ENCODE data around the gene FCRLB. TPM values are rescaled to one million over a fixed set of nuclear protein-coding genes. Genes with fewer than 3 reads are reported as not detected.

FCRLB gene
- total and polyA plus RNA-seq, 7 donors = 0.06 to 0.58 (median 0.19) TPM; not detected in 1

DNA sequence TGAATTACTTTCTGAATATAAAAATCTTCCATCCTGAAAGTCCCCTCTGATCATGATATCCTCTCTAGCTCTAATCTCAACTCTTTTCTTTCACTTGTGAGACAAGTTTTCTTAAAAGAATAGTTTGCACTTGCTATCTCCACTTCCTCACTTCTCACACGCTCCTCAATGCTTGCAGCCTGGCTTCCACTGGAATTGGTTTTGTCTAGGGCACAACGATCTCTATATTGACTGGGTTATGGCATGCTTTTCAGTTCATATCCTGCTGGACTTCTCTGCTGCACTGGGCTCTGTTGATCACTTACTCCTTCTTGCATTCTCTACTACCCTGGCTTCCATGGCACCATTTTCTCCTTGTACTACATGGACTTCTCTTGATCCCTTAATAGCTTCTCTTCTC lies 13.8 kb upstream of the FCRLB start:
- H3K27ac ChIP-seq = no peak overlapping the region
- ATAC-seq = no peak
- no peak overlapping the region for H3K4me3 ChIP-seq
- DNase-seq = no peak
- TF ChIP-seq, protein P1, sequence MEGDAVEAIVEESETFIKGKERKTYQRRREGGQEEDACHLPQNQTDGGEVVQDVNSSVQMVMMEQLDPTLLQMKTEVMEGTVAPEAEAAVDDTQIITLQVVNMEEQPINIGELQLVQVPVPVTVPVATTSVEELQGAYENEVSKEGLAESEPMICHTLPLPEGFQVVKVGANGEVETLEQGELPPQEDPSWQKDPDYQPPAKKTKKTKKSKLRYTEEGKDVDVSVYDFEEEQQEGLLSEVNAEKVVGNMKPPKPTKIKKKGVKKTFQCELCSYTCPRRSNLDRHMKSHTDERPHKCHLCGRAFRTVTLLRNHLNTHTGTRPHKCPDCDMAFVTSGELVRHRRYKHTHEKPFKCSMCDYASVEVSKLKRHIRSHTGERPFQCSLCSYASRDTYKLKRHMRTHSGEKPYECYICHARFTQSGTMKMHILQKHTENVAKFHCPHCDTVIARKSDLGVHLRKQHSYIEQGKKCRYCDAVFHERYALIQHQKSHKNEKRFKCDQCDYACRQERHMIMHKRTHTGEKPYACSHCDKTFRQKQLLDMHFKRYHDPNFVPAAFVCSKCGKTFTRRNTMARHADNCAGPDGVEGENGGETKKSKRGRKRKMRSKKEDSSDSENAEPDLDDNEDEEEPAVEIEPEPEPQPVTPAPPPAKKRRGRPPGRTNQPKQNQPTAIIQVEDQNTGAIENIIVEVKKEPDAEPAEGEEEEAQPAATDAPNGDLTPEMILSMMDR (IDR thresholded peaks at IDR 0.05) = no peak
- H3K9me3 ChIP-seq = no peaks in the 10 kb centered on the region
- peaks cover 0 to 6% (median 0%) of the 10 kb centered on the region in 3 donors for H3K27me3 ChIP-seq (ENCODE audit: insufficient read depth in 3 of 3, low read length in 2 of 3)
- peaks cover 17% of the 10 kb centered on the region for H3K4me1 ChIP-seq
- 90 to 100% (median 94%) methylated on average over 2 of the region's 2 CpGs for WGBS, 3 donors
- H3K36me3 ChIP-seq (ENCODE audit: insufficient read depth in 1 of 2, low read depth in 1 of 2) = no peaks in the 10 kb centered on the region
- intact Hi-C loops (cut with DNase I) = no loop called here

GRCh38 chr1:161709373-161709772 lies 12.0 kb upstream of the FCRLB start:
- no peak overlapping the region for H3K4me3 ChIP-seq
- H3K27me3 ChIP-seq (ENCODE audit: insufficient read depth in 3 of 3, low read length in 2 of 3) = peaks cover 0 to 6% (median 3%) of the 10 kb centered on the region in 3 donors
- 81 to 89% (median 83%) methylated on average over 4 of the region's 4 CpGs for WGBS, 3 donors
- H3K36me3 ChIP-seq (ENCODE audit: insufficient read depth in 1 of 2, low read depth in 1 of 2) = no peaks in the 10 kb centered on the region
- H3K9me3 ChIP-seq = no peaks in the 10 kb centered on the region
- DNase-seq (no peak), ATAC-seq (no peak)
- TF ChIP-seq, protein P1 (IDR thresholded peaks at IDR 0.05) = no peak
- H3K27ac ChIP-seq = no peak overlapping the region
- intact Hi-C loops (cut with DNase I) = no loop called here
- H3K4me1 ChIP-seq = peaks cover 17% of the 10 kb centered on the region

DNA sequence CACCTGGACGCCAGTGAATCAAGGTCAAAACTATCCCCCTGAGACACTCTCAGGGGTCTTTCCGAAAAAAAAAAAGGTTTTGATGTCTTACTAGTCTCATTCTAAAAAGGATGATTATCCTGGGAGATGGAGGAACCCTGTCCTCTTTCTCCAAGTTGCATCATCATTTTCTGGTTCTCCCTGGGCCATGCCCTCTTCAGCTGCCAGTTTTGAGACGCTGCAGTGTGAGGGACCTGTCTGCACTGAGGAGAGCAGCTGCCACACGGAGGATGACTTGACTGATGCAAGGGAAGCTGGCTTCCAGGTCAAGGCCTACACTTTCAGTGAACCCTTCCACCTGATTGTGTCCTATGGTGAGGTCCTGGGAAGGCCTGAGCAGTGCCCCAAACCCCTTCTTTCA lies 10.8 kb upstream of the FCRLB start:
- intact Hi-C loops (cut with DNase I) = no loop called here
- DNase-seq = no peak
- peaks cover 3 to 7% (median 6%) of the 10 kb centered on the region in 3 donors for H3K27me3 ChIP-seq (ENCODE audit: insufficient read depth in 3 of 3, low read length in 2 of 3)
- no peak overlapping the region for H3K4me3 ChIP-seq
- TF ChIP-seq, protein P1 (IDR thresholded peaks at IDR 0.05) = no peak
- no peaks in the 10 kb centered on the region for H3K9me3 ChIP-seq
- peaks cover 17% of the 10 kb centered on the region for H3K4me1 ChIP-seq
- no peak overlapping the region for H3K27ac ChIP-seq
- 67 to 81% (median 67%) methylated on average over 4 of the region's 4 CpGs for WGBS, 3 donors
- no peak for ATAC-seq
- H3K36me3 ChIP-seq (ENCODE audit: insufficient read depth in 1 of 2, low read depth in 1 of 2) = no peaks in the 10 kb centered on the region

DNA sequence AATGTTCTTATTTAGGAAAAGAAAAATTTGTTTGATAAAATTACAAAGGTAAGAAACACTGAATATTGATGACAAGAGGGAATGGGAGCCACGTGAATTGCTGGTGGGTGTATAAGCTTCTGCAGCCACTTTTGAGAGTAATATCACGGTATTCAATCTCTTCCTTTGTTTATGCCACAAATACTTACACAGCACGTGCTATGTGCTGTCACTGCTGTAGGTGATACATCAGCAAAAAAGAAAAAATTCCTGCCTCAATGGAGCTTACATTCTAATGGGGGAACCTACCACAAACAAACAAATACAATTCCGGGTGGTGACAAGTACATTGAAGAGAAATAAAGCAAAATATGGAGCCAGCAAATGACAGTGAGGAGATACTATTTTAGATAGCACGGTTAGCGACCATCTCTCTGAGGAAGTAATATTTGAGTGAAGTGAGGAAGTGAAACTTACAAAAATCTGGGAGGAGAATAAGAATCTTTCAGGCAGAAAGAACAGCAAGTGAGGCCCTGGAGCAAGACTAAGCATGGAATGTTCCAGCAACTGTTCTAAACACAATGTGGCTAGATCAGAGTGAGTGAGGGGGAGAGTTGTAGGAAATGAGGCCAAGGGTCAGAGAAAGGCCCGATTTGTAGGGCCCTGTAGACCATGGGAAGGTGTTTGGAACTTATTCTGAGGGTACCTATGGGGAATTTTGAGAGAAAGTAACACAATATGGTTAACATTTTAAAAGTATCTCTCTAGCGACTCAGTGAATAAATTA lies 2.6 kb upstream of the FCRLB start:
- intact Hi-C loops (cut with DNase I) = no loop called here
- no peak for DNase-seq
- no peak for ATAC-seq
- Histone ChIP-seq H3K9me3 (no peaks in the 10 kb centered on the region), H3K36me3 (ENCODE audit: insufficient read depth in 1 of 2, low read depth in 1 of 2) (no peaks in the 10 kb centered on the region), H3K4me1 (no peaks in the 10 kb centered on the region), H3K4me3 (no peak overlapping the region), H3K27me3 (ENCODE audit: insufficient read depth in 3 of 3, low read length in 2 of 3) (peaks cover 3 to 36% (median 7%) of the 10 kb centered on the region in 3 donors), H3K27ac (no peak overlapping the region)
- WGBS, 3 donors = 79 to 84% (median 83%) methylated on average over 8 of the region's 8 CpGs
- TF ChIP-seq, protein P1 (IDR thresholded peaks at IDR 0.05) = no peak

GRCh38 chr1:161719325-161719611 lies 2.1 kb upstream of the FCRLB start:
- no peaks in the 10 kb centered on the region for H3K36me3 ChIP-seq (ENCODE audit: insufficient read depth in 1 of 2, low read depth in 1 of 2)
- H3K27ac ChIP-seq = no peak overlapping the region
- intact Hi-C loops (cut with DNase I) = no loop called here
- no peak for ATAC-seq
- no peak for DNase-seq
- peaks cover 3 to 36% (median 5%) of the 10 kb centered on the region in 3 donors for H3K27me3 ChIP-seq (ENCODE audit: insufficient read depth in 3 of 3, low read length in 2 of 3)
- H3K4me3 ChIP-seq = no peak overlapping the region
- WGBS, 3 donors = 97 to 100% (median 100%) methylated on average over 1 of the region's 1 CpG
- H3K9me3 ChIP-seq = no peaks in the 10 kb centered on the region
- H3K4me1 ChIP-seq = no peaks in the 10 kb centered on the region
- TF ChIP-seq, protein P1 (IDR thresholded peaks at IDR 0.05) = no peak
